ENCODE results near the gene BRD2. TPM values are rescaled to one million over a fixed set of nuclear protein-coding genes. Genes with fewer than 3 reads are reported as not detected.

BRD2 gene
- total RNA-seq, 1 experiment from 2014 or later = 252 TPM

GRCh38 chr6:32933661-32934085 is 34.7 kb upstream of the BRD2 start:
- no peaks in the 10 kb centered on the region for H3K79me1 ChIP-seq (ENCODE audit: insufficient read depth, low read depth, low read length, poor library complexity, severe bottlenecking)
- H3K23me2 ChIP-seq (ENCODE audit: insufficient read length, low read depth, low read length, poor library complexity, severe bottlenecking) = no peaks in the 10 kb centered on the region
- Mint-ChIP-seq H3K27ac (no peak overlapping the region), H3K27me3 (ENCODE audit: low read depth) (peaks cover 25% of the 10 kb centered on the region), H3K4me3 (no peak overlapping the region), H3K36me3 (ENCODE audit: insufficient read depth in 1 of 3, low read depth in 3 of 3) (no peaks in the 10 kb centered on the region), H3K4me1 (no peaks in the 10 kb centered on the region), H3K9me3 (no peaks in the 10 kb centered on the region)
- H3K23ac ChIP-seq (ENCODE audit: insufficient read length, low read depth, low read length) = no peak overlapping the region
- DNase-seq = peak; percentile 66
- no peak overlapping the region for H3K4ac ChIP-seq (ENCODE audit: low read depth, low read length)
- H3K14ac ChIP-seq (ENCODE audit: insufficient read depth, low read length) = no peak overlapping the region
- no peaks in the 10 kb centered on the region for H3K79me2 ChIP-seq (ENCODE audit: insufficient read depth, low read length)
- H2BK15ac ChIP-seq (ENCODE audit: low read depth, low read length) = no peak overlapping the region
- H3K18ac ChIP-seq (ENCODE audit: insufficient read length, low read depth, low read length) = no peak overlapping the region
- no CpG with 5 or more reads among the region's 3 CpGs for WGBS (ENCODE audit: extremely low coverage, insufficient read length, low lambda C conversion rate)
- H3K4me1 ChIP-seq (ENCODE audit: insufficient read depth, low read length) = no peaks in the 10 kb centered on the region
- H4K8ac ChIP-seq (replicated peaks; ENCODE audit: insufficient read length, low read depth, low read length) = no peak overlapping the region
- no peak overlapping the region for H2AK5ac ChIP-seq (ENCODE audit: insufficient read length, low read length)
- H3K27ac ChIP-seq (ENCODE audit: insufficient read length, low read depth, low read length) = no peak overlapping the region
- no peak overlapping the region for H2BK120ac ChIP-seq (ENCODE audit: low read depth, low read length, poor library complexity, severe bottlenecking)
- no peak overlapping the region for H2BK5ac ChIP-seq (ENCODE audit: insufficient read length, low read length)
- no peak overlapping the region for H2AFZ ChIP-seq (ENCODE audit: low read length)
- H3K56ac ChIP-seq (ENCODE audit: insufficient read length, low read depth, low read length) = no peak overlapping the region
- peak; percentile 88 for TF ChIP-seq CTCF (conservative IDR thresholded peaks at IDR 0.05)
- H3K9ac ChIP-seq (ENCODE audit: extremely low read depth, insufficient read length, low read length) = no peak overlapping the region
- no peak overlapping the region for H2BK20ac ChIP-seq (ENCODE audit: low read depth, low read length, poor library complexity, severe bottlenecking)
- no peak overlapping the region for H3T11ph ChIP-seq (ENCODE audit: low read length)
- H3K9me3 ChIP-seq (ENCODE audit: control insufficient read depth, low read depth, low read length) = no peaks in the 10 kb centered on the region
- no peak overlapping the region for H4K5ac ChIP-seq (ENCODE audit: insufficient read length, low read depth, low read length)
- H4K20me1 ChIP-seq (ENCODE audit: control insufficient read depth, insufficient read depth, insufficient read length) = peaks cover 2% of the 10 kb centered on the region
- H3K4me2 ChIP-seq (ENCODE audit: insufficient read depth, insufficient read length, low read length) = no peak overlapping the region
- H2BK12ac ChIP-seq (ENCODE audit: insufficient read length, low read depth, low read length) = no peak overlapping the region
- H3K27me3 ChIP-seq (ENCODE audit: insufficient read depth, low read length) = no peaks in the 10 kb centered on the region
- H4K91ac ChIP-seq (ENCODE audit: insufficient read length, low read depth, low read length) = no peak overlapping the region
